Measurements from ENCODE around the gene ZNF506. TPM values are rescaled to one million over a fixed set of nuclear protein-coding genes. Genes with fewer than 3 reads are reported as not detected.
"Not testable (repeated sequence)": the region's sequence is repeated elsewhere in the genome, so short reads cannot be mapped to it uniquely, and the experiment has no call there.

ZNF506 gene
- 71.4 TPM for total RNA-seq
- 8.8 TPM for polyA plus RNA-seq

DNA sequence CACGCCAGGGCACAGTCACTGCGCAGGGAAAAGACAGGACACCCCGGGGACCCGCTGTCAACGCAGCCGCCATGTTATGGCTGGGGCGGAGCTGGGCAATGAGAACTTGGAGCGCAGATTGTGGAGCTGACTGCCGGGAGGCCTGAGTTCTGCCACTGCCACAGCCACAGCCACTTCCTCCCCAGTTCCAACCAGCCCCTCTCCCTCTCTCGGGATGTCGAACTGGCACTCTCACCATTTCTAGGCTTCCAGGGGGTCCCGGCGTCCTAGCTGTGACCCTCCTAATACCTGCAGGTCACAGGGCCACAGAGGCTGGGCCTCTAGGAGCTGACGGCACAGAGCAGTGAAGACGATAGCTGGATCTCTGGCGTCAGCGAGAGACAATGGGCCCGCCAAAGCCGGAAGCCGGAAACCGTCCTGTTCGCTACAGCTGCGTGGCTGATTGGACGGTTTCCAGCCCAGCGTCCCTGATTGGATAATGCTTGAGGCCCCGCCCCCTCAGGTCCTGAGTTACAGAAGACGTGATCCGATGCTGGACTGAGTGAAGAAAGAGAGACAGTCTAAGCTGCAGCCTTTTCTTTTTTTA lies at the start of gene ZNF506:
Gene ZNF506 (minus strand): TSS at position 385 of the 586 bp plus-strand sequence. CDS start 147 bp downstream, at position 238.
- Histone ChIP-seq H3K36me3 (ENCODE audit: insufficient read depth) (no peaks in the 10 kb centered on the region), H3K27ac (ENCODE audit: low read depth) (peak within 1 kb of the TSS; percentile 99), H3K4me3 (ENCODE audit: low read depth, low read length) (peak within 1 kb of the TSS; percentile 70), H3K4me1 (ENCODE audit: insufficient read depth) (no peaks in the 10 kb centered on the region)
- DNase-seq (ENCODE audit: extremely low spot score): peak; percentile 98
- under 1% methylated on average over 28 of the region's 28 CpGs for WGBS

DNA sequence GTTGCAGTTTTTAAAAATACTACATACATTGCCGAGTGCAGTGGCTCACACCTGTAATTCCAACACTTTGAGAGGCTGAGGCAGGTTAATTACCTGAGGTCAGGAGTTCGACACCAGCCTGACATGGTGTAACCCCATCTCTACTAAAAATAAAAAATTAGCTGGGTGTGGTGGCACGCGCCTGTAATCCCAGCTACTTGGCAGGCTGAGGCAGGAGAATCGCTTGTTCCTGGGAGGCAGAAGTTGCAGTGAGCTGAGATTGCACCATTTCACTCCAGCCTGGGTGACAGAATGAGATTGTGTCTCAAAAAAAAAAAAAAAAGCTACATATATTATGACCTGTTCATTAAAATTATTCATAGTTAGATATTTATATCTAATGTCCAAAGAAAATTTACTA lies 48.5 kb upstream of the ZNF506 start:
- DNase-seq (ENCODE audit: extremely low spot score); H3K4me3 ChIP-seq (ENCODE audit: low read depth, low read length); H3K4me1 ChIP-seq (ENCODE audit: insufficient read depth); H3K36me3 ChIP-seq (ENCODE audit: insufficient read depth); H3K27ac ChIP-seq (ENCODE audit: low read depth): not testable (repeated sequence)
- 95% methylated on average over 5 of the region's 5 CpGs for WGBS

DNA sequence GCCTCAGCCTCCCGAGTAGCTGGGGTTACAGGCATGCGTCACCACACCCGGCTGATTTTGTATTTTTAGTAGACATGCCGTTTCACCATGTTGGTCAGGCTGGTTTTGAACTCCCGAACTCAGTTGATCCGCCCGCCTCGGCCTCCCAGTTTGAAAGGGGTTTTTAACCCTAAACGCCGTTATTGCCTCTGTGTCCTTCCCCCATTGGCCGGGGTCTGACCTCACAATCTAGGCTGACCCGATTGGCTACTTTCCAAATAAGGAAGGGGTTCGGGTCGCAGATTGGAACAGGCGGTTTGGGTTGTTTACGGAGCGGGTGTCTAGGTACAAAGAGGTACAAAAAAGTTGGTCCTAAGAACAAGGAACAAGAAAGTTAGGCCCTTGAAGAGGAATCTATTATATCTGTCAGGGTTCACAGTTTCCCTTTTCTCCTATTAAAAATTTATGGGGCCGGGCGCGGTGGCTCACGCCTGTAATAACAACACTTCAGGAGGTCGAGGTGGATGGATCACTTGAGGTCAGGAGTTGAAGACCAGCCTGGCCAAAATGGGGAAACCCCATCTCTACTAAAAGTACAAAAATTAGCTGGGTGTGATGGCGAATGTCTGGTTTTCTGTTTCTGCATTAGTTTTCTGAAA lies 45.2 kb upstream of the ZNF506 start:
- WGBS: 3% methylated on average over 23 of the region's 23 CpGs
- DNase-seq (ENCODE audit: extremely low spot score): no peak
- Histone ChIP-seq H3K4me1 (ENCODE audit: insufficient read depth) (no peaks in the 10 kb centered on the region), H3K27ac (ENCODE audit: low read depth) (peak overlapping the region; percentile 91), H3K36me3 (ENCODE audit: insufficient read depth) (no peaks in the 10 kb centered on the region), H3K4me3 (ENCODE audit: low read depth, low read length) (peak overlapping the region; percentile 84)

DNA sequence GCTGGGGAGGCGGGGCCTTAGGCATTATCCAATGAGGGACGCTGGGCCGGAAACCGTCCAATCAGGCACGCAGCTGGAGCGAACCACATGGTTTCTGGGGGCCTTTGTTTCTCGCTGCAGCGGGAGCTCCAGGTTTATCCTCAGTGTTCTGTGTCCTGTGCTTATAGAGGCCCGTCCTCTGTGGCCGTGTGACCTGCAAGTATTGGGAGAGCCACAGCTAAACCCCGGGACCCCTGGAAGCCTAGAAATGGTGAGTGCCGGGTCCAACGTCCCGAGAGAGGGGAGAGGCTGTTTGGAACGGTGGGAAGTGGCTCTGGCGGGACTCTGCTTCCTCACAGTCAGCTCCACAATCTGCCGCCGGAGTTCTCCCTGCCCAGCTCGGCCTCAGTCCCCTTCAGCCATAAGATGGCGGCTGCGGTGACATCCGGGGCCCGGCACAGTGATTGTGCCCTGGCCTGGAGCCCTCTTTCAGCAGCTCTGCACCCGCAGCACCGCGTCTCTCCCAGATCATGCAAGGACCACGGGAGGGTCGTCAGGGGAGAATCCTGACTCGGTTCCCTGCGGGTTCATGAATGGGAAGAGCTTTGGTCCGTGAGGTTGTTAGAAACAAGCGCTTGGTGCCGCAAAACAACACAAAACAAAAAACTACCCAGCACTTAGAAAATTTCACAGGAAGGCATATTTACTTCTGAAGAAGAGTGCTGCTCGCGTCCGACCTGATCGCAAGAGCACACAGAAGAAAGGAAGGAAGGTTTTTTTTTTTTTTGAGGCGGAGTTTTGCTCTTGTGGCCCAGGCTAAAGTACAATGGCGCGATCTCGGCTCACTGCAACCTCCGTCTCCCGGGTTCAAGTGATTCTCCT lies 44.4 kb upstream of the ZNF506 start, which contains the start of gene ZNF253:
Gene ZNF253 (plus strand): TSS at position 133 of the 861 bp plus-strand sequence. CDS start 115 bp downstream, at position 248.
- under 1% methylated on average over 43 of the region's 43 CpGs for WGBS
- peak; percentile 94 for DNase-seq (ENCODE audit: extremely low spot score)
- H3K27ac ChIP-seq (ENCODE audit: low read depth): peak within 1 kb of the TSS; percentile 91

DNA sequence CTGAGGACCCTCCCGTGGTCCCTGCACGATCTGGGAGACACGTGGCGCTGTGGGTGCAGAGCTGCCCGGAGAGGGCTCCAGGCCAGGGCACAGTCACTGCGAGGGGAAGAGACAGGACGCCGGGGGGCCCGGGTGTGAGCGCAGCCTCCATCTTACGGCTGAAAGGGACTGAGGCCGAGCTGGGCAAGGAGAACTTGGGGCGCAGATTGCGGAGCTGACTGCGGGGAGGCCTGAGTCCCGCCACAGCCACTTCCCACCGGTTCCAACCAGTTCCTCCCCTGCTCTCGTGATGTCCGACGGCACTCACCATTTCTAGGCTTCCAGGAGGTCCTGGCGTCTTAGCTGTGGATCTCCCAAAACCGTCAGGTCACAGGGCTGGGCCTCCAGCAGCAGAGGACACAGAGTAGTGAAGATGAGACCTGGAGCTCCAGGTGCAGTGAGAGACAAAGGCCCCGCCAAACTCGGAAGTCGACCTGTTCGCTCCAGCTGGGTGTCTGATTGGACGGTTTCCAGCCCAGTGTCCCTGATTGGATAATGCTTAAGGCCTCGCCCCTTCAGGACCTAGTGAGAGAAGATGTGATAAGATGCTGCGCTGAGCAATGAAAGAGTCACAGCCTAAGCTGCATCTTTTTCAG lies 39.3 kb upstream of the ZNF506 start:
- Histone ChIP-seq H3K36me3 (ENCODE audit: insufficient read depth) (no peaks in the 10 kb centered on the region), H3K4me1 (ENCODE audit: insufficient read depth) (no peaks in the 10 kb centered on the region), H3K27ac (ENCODE audit: low read depth) (no peak overlapping the region), H3K4me3 (ENCODE audit: low read depth, low read length) (no peak overlapping the region)
- peak; percentile 20 for DNase-seq (ENCODE audit: extremely low spot score)
- WGBS: 14% methylated on average over 29 of the region's 29 CpGs

More for the DNA sequence above, 44.4 kb upstream of the ZNF506 start, which contains the start of gene ZNF253:
- Histone ChIP-seq H3K4me3 (ENCODE audit: low read depth, low read length) (peak within 1 kb of the TSS; percentile 84), H3K4me1 (ENCODE audit: insufficient read depth) (no peaks in the 10 kb centered on the region), H3K36me3 (ENCODE audit: insufficient read depth) (no peaks in the 10 kb centered on the region)

DNA sequence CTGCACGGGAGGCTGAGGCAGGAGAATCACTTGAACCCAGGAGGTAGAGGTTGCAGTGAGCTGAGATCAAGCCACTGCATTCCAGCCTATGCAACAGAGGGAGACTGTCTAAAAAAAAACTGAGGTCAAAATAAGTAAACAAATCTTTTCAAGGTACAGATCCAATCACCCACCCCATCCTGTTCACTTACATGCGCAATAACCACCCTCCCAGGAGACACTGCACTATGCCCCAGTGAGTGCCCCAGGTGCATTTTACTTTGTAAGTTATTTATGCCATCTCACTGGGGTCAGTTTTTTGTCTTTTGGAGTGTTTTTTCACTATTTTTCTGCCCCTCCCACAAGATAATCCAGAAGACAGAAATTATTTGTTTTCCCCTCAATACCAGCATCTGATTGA lies 37.2 kb upstream of the ZNF506 start:
- 97% methylated on average over 2 of the region's 2 CpGs for WGBS
- H3K4me3 ChIP-seq (ENCODE audit: low read depth, low read length): no peak overlapping the region
- H3K4me1 ChIP-seq (ENCODE audit: insufficient read depth): no peaks in the 10 kb centered on the region
- DNase-seq (ENCODE audit: extremely low spot score): no peak
- H3K27ac ChIP-seq (ENCODE audit: low read depth): no peak overlapping the region
- H3K36me3 ChIP-seq (ENCODE audit: insufficient read depth): no peaks in the 10 kb centered on the region

DNA sequence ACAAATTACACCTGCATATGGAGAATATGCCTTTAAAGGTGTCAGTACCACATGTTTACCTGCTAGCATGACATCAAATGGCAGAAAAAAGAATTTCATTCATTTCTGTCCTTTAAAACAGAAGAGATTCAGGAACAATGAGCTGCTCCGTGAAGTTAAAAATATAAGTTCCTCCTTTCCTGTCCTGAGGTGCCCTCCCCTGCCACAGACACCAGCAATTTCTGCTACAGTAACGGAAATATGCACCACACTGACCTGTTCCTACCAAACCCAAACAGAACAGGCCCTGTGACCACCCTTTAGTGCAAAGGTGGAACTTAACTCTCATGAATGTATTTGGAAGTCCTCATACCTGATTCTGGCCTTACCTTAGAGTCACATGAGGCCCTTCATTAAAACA lies 30.2 kb upstream of the ZNF506 start:
- H3K27ac ChIP-seq (ENCODE audit: low read depth); DNase-seq (ENCODE audit: extremely low spot score); H3K4me1 ChIP-seq (ENCODE audit: insufficient read depth); H3K36me3 ChIP-seq (ENCODE audit: insufficient read depth); H3K4me3 ChIP-seq (ENCODE audit: low read depth, low read length): not testable (repeated sequence)
- WGBS: 81% methylated on average over 2 of the region's 2 CpGs

DNA sequence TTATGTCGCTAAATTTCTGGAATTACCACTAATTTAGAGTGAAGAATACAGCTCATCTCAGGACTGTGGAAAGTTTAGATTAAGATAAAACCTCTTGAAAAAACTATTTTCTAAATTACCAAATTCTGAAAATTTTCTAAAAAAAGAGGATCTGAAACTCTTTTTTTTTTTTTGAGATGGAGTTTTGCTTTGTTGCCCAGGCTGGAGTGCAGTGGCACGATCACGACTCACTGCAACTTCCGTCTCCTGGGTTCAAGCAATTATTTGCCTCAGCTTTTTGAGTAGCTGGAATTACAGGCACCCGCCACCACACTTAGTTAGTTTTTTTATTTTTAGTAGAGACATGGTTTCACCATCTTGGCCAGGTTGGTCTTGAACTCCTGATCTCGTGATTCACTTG lies 27.5 kb upstream of the ZNF506 start:
- no peak for DNase-seq (ENCODE audit: extremely low spot score)
- Histone ChIP-seq H3K36me3 (ENCODE audit: insufficient read depth) (no peaks in the 10 kb centered on the region), H3K27ac (ENCODE audit: low read depth) (no peak overlapping the region), H3K4me1 (ENCODE audit: insufficient read depth) (no peaks in the 10 kb centered on the region), H3K4me3 (ENCODE audit: low read depth, low read length) (no peak overlapping the region)
- WGBS: 89% methylated on average over 6 of the region's 6 CpGs

DNA sequence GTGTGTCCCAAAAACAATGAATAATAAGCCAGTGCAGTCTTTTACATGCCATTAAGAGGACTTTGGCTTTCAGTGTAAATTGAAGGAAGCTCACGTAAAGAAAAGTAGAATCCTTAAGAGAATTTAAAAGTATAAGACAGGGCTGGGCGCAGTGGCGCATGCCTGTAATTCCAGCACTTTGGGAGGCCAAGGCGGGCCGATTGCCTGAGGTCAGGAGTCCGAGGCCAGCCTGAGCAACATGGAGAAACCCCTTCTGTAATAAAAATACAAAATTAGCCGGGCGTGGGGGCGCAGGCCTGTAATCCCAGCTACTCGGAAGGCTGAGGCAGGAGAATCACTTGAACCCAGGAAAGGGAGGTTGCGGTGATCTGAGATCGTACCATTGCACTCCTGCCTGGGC lies 26.2 kb upstream of the ZNF506 start:
- no peaks in the 10 kb centered on the region for H3K36me3 ChIP-seq (ENCODE audit: insufficient read depth)
- no peaks in the 10 kb centered on the region for H3K4me1 ChIP-seq (ENCODE audit: insufficient read depth)
- H3K27ac ChIP-seq (ENCODE audit: low read depth): no peak overlapping the region
- 96% methylated on average over 12 of the region's 12 CpGs for WGBS
- DNase-seq (ENCODE audit: extremely low spot score): no peak
- H3K4me3 ChIP-seq (ENCODE audit: low read depth, low read length): no peak overlapping the region

DNA sequence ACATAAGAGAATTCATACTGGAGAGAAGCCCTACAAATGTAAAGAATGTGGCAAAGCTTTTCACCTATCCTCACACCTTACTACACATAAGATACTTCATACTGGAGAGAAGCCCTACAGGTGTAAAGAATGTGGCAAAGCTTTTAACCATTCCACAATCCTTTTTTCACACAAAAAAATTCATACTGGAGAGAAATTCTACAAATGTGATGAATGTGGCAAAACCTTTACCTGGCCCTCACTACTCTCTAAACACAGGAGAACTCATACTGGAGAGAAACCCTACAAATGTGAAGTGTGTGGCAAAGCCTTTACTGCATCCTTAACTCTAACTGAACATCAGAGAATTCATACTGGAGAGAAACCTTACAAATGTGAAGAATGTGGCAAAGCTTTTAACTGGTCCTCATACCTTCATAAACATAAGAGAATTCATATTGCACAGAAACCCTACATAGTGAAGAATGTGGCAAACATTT lies 14.0 kb upstream of the ZNF506 start:
- no peak for DNase-seq (ENCODE audit: extremely low spot score)
- no peak overlapping the region for H3K27ac ChIP-seq (ENCODE audit: low read depth)
- no peak overlapping the region for H3K4me3 ChIP-seq (ENCODE audit: low read depth, low read length)
- H3K36me3 ChIP-seq (ENCODE audit: insufficient read depth): no peaks in the 10 kb centered on the region
- H3K4me1 ChIP-seq (ENCODE audit: insufficient read depth): no peaks in the 10 kb centered on the region

DNA sequence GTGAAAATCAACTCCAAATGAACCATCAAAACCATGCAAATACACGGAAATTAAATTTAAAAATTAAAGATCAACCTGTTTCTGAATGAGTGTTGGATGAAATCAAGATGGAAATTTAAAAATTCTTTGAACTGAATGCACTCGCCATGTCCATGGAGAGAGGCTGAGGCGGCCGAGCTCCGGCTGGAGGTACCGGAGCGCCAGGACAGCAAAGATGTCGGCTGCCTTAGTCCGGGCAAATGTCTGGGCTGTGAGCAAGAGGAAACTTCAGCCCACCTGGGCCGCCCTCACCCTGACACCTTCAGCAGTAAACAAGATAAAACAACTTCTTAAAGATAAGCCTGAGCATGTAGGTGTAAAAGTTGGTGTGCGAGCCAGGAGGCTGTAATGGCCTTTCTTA lies 5.3 kb upstream of the ZNF506 start:
- Histone ChIP-seq H3K4me3 (ENCODE audit: low read depth, low read length) (no peak overlapping the region), H3K36me3 (ENCODE audit: insufficient read depth) (no peaks in the 10 kb centered on the region), H3K27ac (ENCODE audit: low read depth) (no peak overlapping the region), H3K4me1 (ENCODE audit: insufficient read depth) (no peaks in the 10 kb centered on the region)
- DNase-seq (ENCODE audit: extremely low spot score): no peak
- 91% methylated on average over 11 of the region's 11 CpGs for WGBS

DNA sequence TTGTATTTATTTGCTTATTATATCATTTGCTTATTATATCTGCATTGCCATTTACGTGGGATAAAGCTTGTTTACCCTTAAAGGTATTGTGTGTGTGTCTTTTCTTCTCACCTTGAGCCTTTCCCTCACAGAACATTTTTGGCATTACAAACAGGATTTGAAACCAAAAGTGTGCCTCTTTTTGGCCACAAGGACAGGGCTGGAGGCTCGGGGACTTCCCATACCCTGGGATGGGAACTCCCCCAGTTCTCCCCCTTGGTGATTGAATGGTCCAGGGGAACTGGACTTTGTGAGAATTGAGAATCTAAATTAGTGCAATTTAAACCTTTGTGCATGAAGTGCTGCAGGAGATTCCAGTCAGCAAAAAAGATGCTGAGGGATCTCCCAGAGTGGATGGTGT lies 2.4 kb upstream of the ZNF506 start:
- DNase-seq (ENCODE audit: extremely low spot score): no peak
- Histone ChIP-seq H3K4me1 (ENCODE audit: insufficient read depth) (no peaks in the 10 kb centered on the region), H3K27ac (ENCODE audit: low read depth) (no peak overlapping the region), H3K36me3 (ENCODE audit: insufficient read depth) (no peaks in the 10 kb centered on the region), H3K4me3 (ENCODE audit: low read depth, low read length) (no peak overlapping the region)
- 86% methylated on average over 2 of the region's 2 CpGs for WGBS

DNA sequence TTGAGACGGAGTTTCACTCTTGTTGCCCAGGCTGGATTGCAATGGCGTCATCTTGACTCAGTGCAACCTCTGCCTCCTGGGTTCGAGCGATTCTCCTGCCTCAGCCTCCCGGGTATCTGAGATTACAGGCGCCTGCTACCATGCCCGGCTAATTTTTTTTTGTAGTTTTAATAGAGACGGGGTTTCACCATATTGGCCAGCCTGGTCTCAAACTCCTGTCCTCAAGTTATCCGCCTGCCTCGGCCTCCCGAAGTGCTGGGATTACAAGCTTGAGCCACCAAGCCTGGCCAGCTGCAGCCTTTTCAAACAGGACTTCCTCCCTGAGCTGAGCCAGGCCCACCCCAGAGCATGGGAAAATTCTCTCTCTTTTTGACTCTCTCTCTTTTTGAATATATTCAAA lies 426 bp upstream of the ZNF506 start:
- not testable (repeated sequence) for H3K4me1 ChIP-seq (ENCODE audit: insufficient read depth); H3K36me3 ChIP-seq (ENCODE audit: insufficient read depth); DNase-seq (ENCODE audit: extremely low spot score)
- Histone ChIP-seq H3K27ac (ENCODE audit: low read depth) (peak overlapping the region; percentile 66), H3K4me3 (ENCODE audit: low read depth, low read length) (peak overlapping the region; percentile 48)
- WGBS: 2% methylated on average over 11 of the region's 11 CpGs
